B cell (primary cell): Measurements from ENCODE around the gene PPP1R11. TPM values are rescaled to one million over a fixed set of nuclear protein-coding genes. Genes with fewer than 3 reads are reported as not detected.

ENCODE experiments used
- ATAC-seq: fragments of 200-7000 bp; cut with Tn5 transposase; one replicate; pipeline ENCODE4 v1.10.0; 2021; ENCODE audit warnings: low read depth, mild to moderate bottlenecking, moderate number of reproducible peaks, moderate library complexity
- CTCF ChIA-PET: fragments of 350-600 bp; sonication (Branson Sonifier 250); formaldehyde crosslinking; loops from one replicate; lab custom pipeline; 2021; ENCODE audit warnings: antibody characterized with exemption, inconsistent platforms; lab: Charles Lee
- POLR2A ChIA-PET: fragments of 350-600 bp; sonication (Branson Sonifier 250); formaldehyde crosslinking; loops from one replicate; lab custom pipeline; 2021; ENCODE audit warnings: antibody characterized with exemption; lab: Charles Lee
- DNase-seq: peaks from one replicate; pipeline ENCODE4 v3.0.0; 2013
- H2AFZ ChIP-seq: 2 replicates; pipeline ENCODE4 v1.6.1; 2012; ENCODE audit warnings: mild to moderate bottlenecking, low read depth, low read length; ENCODE audit not compliant: insufficient read depth, poor library complexity, severe bottlenecking
- H3K27ac ChIP-seq, 2 donors: 1 replicate in 1 of 2; 2 replicates in 1 of 2; pipeline ENCODE4 v1.5.1; 2012 to 2013; ENCODE audit warnings: low read length in 2 of 2, mild to moderate bottlenecking in 2 of 2, moderate library complexity in 1 of 2
- H3K27me3 ChIP-seq, 4 experiments: fragments of 200-600 bp in 1 of 4; sonication (generic) in 1 of 4; replicated peaks in 1 of 4; 1 replicate in 2 of 4; 2 replicates in 2 of 4; pipeline versions ENCODE4 v1.6.1 to v1.7.0; 2013 to 2016; ENCODE audit warnings: low read length in 3 of 4, mild to moderate bottlenecking in 2 of 4, mixed read lengths in 1 of 4, moderate library complexity in 1 of 4; ENCODE audit not compliant: insufficient read depth in 4 of 4, control insufficient read depth in 3 of 4; ENCODE audit errors: control extremely low read depth in 1 of 4
- H3K36me3 ChIP-seq, 2 experiments: replicated peaks in 1 of 2; 1 replicate in 1 of 2; 2 replicates in 1 of 2; pipeline versions ENCODE4 v1.6.1 to v1.7.1; 2013; ENCODE audit warnings: low read length in 1 of 2; ENCODE audit not compliant: insufficient read depth in 2 of 2, control insufficient read depth in 1 of 2; ENCODE audit errors: control extremely low read depth in 1 of 2, extremely low read depth in 1 of 2
- H3K4me1 ChIP-seq, 2 donors: fragments of 200-600 bp in 1 of 2; sonication (generic) in 1 of 2; 1 replicate in 1 of 2; 2 replicates in 1 of 2; pipeline versions ENCODE4 v1.5.1 to v1.6.1; 2013 to 2017; ENCODE audit warnings: low read length in 2 of 2; ENCODE audit not compliant: control insufficient read depth in 2 of 2, insufficient read depth in 2 of 2
- H3K4me2 ChIP-seq: replicated peaks from 2 replicates; pipeline ENCODE3; 2012; ENCODE audit warnings: mild to moderate bottlenecking, low read depth, low read length; ENCODE audit not compliant: poor library complexity, severe bottlenecking
- H3K4me3 ChIP-seq, 5 experiments: fragments of 200-600 bp in 1 of 5; sonication (generic) in 1 of 5; 1 replicate in 3 of 5; 2 replicates in 2 of 5; pipeline versions ENCODE4 v1.5.1 to v1.7.0; 2011 to 2016; ENCODE audit warnings: low read length in 4 of 5, mild to moderate bottlenecking in 4 of 5, low read depth in 2 of 5, control low read depth in 1 of 5, moderate library complexity in 1 of 5; ENCODE audit not compliant: insufficient read depth in 1 of 5; ENCODE audit errors: control extremely low read depth in 1 of 5, extremely low read depth in 1 of 5
- H3K79me2 ChIP-seq: fragments of 200-600 bp; sonication (generic); one replicate; pipeline ENCODE4 v1.6.0; 2016; ENCODE audit warnings: low read length; ENCODE audit not compliant: control insufficient read depth, insufficient read depth
- H3K9ac ChIP-seq: fragments of 200-600 bp; sonication (generic); 2 replicates; pipeline ENCODE4 v1.6.1; 2017; ENCODE audit warnings: mild to moderate bottlenecking, low read length, moderate library complexity
- H3K9me3 ChIP-seq, 3 donors: one replicate each; pipeline versions ENCODE4 v1.6.1 to v1.7.1; 2013; ENCODE audit warnings: low read length in 2 of 3; ENCODE audit not compliant: control insufficient read depth in 2 of 3, insufficient read depth in 1 of 3; ENCODE audit errors: control extremely low read depth in 1 of 3
- H4K20me1 ChIP-seq: 2 replicates; pipeline ENCODE4 v1.6.0; 2012; ENCODE audit warnings: mild to moderate bottlenecking, low read length; ENCODE audit not compliant: insufficient read depth, control insufficient read depth, poor library complexity, severe bottlenecking
- H3K27ac Mint-ChIP-seq: one replicate; pipeline ENCODE4 v1.8.0; 2021; ENCODE audit warnings: mixed read lengths
- H3K27me3 Mint-ChIP-seq: one replicate; pipeline ENCODE4 v1.8.0; 2021; ENCODE audit warnings: mixed read lengths
- H3K4me1 Mint-ChIP-seq: one replicate; pipeline ENCODE4 v1.8.0; 2021; ENCODE audit warnings: mixed read lengths
- H3K4me3 Mint-ChIP-seq: one replicate; pipeline ENCODE4 v1.8.0; 2021; ENCODE audit warnings: mixed read lengths
- H3K9me3 Mint-ChIP-seq: one replicate; pipeline ENCODE4 v1.8.0; 2022; ENCODE audit warnings: mixed read lengths; ENCODE audit not compliant: insufficient read depth
- EZH2 ChIP-seq: IDR thresholded peaks from 2 replicates; pipeline ENCODE4 v1.6.1; 2012; ENCODE audit warnings: borderline replicate concordance, low read depth, mild to moderate bottlenecking, moderate library complexity, low read length; ENCODE audit not compliant: insufficient read depth, poor library complexity, severe bottlenecking
- WGBS: methylation state at CpG from one replicate; pipeline ENCODE4 v1.1.5; 2013; ENCODE audit warnings: missing lambda C conversion rate; ENCODE audit not compliant: insufficient coverage; 5-methylcytosine and 5-hydroxymethylcytosine counted together
- intact Hi-C: fragments of 100-400 bp; cut with micrococcal nuclease; formaldehyde crosslinking; loops from one replicate; pipeline ENCODE4 v1.10.0; 2022
- polyA plus RNA-seq: library from polyadenylated mRNA; depleted of rRNA; stranded (reverse); fragments of >200 nt; gene quantifications from 2 replicates; pipeline ENCODE4 v1.2.3, GENCODE V29; 2012
- total RNA-seq, 2 donors: library from RNA; stranded (reverse); fragments of 120-200 nt in 1 of 2; gene quantifications; 1 replicate in 1 of 2; 2 replicates in 1 of 2; pipeline versions ENCODE4 v1.2.3 to v1.2.4, GENCODE V29; 2013 to 2022
- TF ChIP-seq, protein P1 (sequence below): fragments of 200-600 bp; IDR thresholded peaks from one replicate; pipeline ENCODE4 v1.8.0; 2022; ENCODE audit warnings: antibody characterized with exemption, mild to moderate bottlenecking

Gene PPP1R11
- total and polyA plus RNA-seq, 2 donors (not counting 1 experiment from before 2014, with no cell fraction given): 44.8 to 47.8 TPM

DNA sequence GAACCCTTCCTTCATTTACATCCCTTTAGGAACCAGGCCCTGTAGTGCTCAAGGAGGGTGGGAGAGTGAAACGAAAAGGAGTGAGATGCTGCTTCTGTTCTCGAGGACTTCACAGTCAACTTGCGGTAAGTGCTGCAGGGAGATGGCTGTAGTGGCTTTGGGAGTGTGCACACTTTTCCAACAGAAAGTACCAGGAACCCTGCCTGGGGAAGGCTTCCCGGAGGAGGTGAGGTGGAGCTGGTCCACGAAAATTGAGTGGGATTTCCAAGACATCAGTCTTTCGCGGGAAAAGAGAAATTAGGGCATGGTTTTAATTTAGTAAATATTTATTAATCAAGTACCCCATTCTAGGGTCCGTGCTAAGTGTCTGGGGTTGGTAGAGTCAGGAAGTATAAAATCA lies 33.2 kb downstream of the PPP1R11 start:
- H3K9me3 Mint-ChIP-seq: no peaks in the 10 kb centered on the region
- Histone ChIP-seq H3K79me2 (no peaks in the 10 kb centered on the region), H3K36me3 (no peaks in the 10 kb centered on the region), H3K9ac (no peak overlapping the region), H3K27ac (no peak overlapping the region), H3K4me1 (peaks cover 42 to 47% of the 10 kb centered on the region in 2 donors), H3K27me3 (peaks cover 3 to 76% (median 56%) of the 10 kb centered on the region in 4 experiments), H3K4me3 (peak overlapping the region in 1 of 5 experiments; percentile 62), H2AFZ (peak overlapping the region; percentile 71), H3K9me3 (peaks cover 0 to 13% (median 0%) of the 10 kb centered on the region in 3 donors), H4K20me1 (no peaks in the 10 kb centered on the region), H3K4me2 (peak overlapping the region; percentile 82)
- WGBS: 83% methylated on average over 1 of the region's 8 CpGs
- H3K4me3 Mint-ChIP-seq: peak overlapping the region; percentile 74
- peaks cover 36% of the 10 kb centered on the region for H3K4me1 Mint-ChIP-seq
- H3K27ac Mint-ChIP-seq: no peak overlapping the region
- ChIA-PET POLR2A (no interaction called here), CTCF (no interaction called here)
- DNase-seq (no peak), ATAC-seq (no peak)
- intact Hi-C loops: loop anchor here (10.0 kb wide), 1 partner anchor 225 kb away; the partner anchor contains the start of gene TRIM39
- no peak for TF ChIP-seq EZH2
- TF ChIP-seq, protein P1, sequence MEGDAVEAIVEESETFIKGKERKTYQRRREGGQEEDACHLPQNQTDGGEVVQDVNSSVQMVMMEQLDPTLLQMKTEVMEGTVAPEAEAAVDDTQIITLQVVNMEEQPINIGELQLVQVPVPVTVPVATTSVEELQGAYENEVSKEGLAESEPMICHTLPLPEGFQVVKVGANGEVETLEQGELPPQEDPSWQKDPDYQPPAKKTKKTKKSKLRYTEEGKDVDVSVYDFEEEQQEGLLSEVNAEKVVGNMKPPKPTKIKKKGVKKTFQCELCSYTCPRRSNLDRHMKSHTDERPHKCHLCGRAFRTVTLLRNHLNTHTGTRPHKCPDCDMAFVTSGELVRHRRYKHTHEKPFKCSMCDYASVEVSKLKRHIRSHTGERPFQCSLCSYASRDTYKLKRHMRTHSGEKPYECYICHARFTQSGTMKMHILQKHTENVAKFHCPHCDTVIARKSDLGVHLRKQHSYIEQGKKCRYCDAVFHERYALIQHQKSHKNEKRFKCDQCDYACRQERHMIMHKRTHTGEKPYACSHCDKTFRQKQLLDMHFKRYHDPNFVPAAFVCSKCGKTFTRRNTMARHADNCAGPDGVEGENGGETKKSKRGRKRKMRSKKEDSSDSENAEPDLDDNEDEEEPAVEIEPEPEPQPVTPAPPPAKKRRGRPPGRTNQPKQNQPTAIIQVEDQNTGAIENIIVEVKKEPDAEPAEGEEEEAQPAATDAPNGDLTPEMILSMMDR: no peak
- H3K27me3 Mint-ChIP-seq: peaks cover 65% of the 10 kb centered on the region

DNA sequence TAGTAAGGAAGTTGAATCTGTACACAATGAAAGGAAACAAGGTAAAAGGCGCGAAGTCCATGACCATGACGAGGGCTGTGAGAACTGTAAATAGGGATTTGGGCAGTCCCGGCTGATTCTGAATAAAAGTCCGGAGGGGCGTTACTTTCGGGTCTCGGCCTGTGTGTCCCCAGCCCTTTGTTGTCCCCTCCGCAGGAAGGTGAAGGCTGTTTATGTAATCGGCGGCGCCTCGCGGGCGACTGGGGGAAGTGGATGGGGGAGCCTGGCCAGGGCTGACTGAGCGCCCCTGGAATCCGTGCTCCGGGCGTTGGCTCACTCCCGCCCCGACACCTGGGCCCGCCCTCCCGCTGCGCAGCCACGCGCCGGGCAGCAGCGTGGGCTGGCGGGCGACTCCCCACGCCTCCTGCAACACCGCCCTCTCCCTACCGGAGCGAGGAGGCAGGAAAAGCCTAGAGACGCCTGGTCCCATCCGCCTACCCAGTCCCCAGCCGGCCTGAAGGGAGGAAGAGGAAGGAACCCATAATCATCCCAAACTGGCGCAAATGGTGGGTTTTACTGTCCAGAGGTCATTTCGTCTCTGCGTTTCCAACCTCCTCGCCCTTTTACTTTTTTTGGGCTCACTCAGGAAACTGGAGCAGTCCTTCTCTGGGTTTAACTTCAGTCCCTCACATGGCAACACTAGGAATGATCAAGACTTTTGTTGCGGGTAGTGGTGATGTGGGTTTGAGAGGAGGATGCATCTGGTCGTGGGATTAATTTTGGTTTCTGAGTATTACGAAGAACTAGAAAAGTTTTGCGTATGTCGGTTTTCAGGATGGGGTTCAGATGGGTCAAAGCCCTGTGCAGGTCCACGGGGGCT lies 33.8 kb downstream of the PPP1R11 start:
- no peaks in the 10 kb centered on the region for H3K79me2 ChIP-seq
- H3K4me3 ChIP-seq: peak overlapping the region in 3 of 5 experiments; percentile 50 to 62 (median 54)
- DNase-seq (peak; percentile 49), ATAC-seq (no peak)
- H2AFZ ChIP-seq: peak overlapping the region; percentile 71
- no peak overlapping the region for H3K27ac ChIP-seq
- Mint-ChIP-seq H3K4me3 (peak overlapping the region; percentile 74), H3K4me1 (peaks cover 36% of the 10 kb centered on the region), H3K27me3 (peaks cover 59% of the 10 kb centered on the region), H3K9me3 (no peaks in the 10 kb centered on the region), H3K27ac (no peak overlapping the region)
- intact Hi-C loops: loop anchor here (10.0 kb wide), 1 partner anchor 224 kb away; the partner anchor contains the start of gene TRIM39
- H3K27me3 ChIP-seq: peaks cover 3 to 75% (median 60%) of the 10 kb centered on the region in 4 experiments
- TF ChIP-seq, protein P1: no peak
- peak; percentile 3 for TF ChIP-seq EZH2
- H3K36me3 ChIP-seq: no peaks in the 10 kb centered on the region
- CTCF ChIA-PET: interaction anchor here (0.7 to 3.7 kb wide), 6 partner anchors 13 to 986 kb away, joined by 3 to 44 read pairs (median 18); no protein-coding TSS in a partner anchor
- peak overlapping the region; percentile 56 for H3K9ac ChIP-seq
- H3K9me3 ChIP-seq: peaks cover 0 to 13% (median 0%) of the 10 kb centered on the region in 3 donors
- no peaks in the 10 kb centered on the region for H4K20me1 ChIP-seq
- peaks cover 42 to 47% of the 10 kb centered on the region in 2 donors for H3K4me1 ChIP-seq
- POLR2A ChIA-PET: no interaction called here
- 2% methylated on average over 41 of the region's 47 CpGs for WGBS
- H3K4me2 ChIP-seq: peak overlapping the region; percentile 82
